Heart left ventricle (tissue), 16 donors: ENCODE measurements around the gene TBC1D1. TPM values are rescaled to one million over a fixed set of nuclear protein-coding genes. Genes with fewer than 3 reads are reported as not detected.

ENCODE experiments used
- ATAC-seq, 4 donors: fragments of 200-7000 bp; cut with Tn5 transposase; one replicate each; pipeline ENCODE4 v1.9.1; 2020 to 2022; ENCODE audit warnings: moderate library complexity in 4 of 4, mild to moderate bottlenecking in 3 of 4, moderate number of reproducible peaks in 1 of 4
- DNase-seq, 5 donors: peaks; one replicate each; pipeline ENCODE4 v3.0.0-alpha.2; 2020
- H3K27ac ChIP-seq, 12 donors: fragments of 200-600 bp; sonication (generic) in 4 of 12; one replicate each; pipeline versions ENCODE4 v1.5.0 to v1.8.0; 2016 to 2022; ENCODE audit warnings: mild to moderate bottlenecking in 2 of 12
- H3K27me3 ChIP-seq, 9 donors: fragments of 200-600 bp; sonication (generic) in 2 of 9; one replicate each; pipeline versions ENCODE4 v1.5.1 to v1.8.0; 2016 to 2022; ENCODE audit warnings: mild to moderate bottlenecking in 3 of 9
- H3K36me3 ChIP-seq, 9 donors: fragments of 200-600 bp; sonication (generic) in 2 of 9; one replicate each; pipeline versions ENCODE4 v1.5.0 to v1.8.0; 2018 to 2022; ENCODE audit warnings: mild to moderate bottlenecking in 2 of 9
- H3K4me1 ChIP-seq, 12 donors: fragments of 200-600 bp; sonication (generic) in 4 of 12; one replicate each; pipeline versions ENCODE4 v1.5.0 to v1.8.0; 2016 to 2022; ENCODE audit warnings: mild to moderate bottlenecking in 3 of 12
- H3K4me3 ChIP-seq, 12 donors: fragments of 200-600 bp; sonication (generic) in 4 of 12; one replicate each; pipeline versions ENCODE4 v1.5.0 to v1.8.0; 2017 to 2022; ENCODE audit warnings: mild to moderate bottlenecking in 9 of 12, moderate library complexity in 4 of 12
- H3K9me3 ChIP-seq, 12 donors: fragments of 200-600 bp; sonication (generic) in 4 of 12; one replicate each; pipeline versions ENCODE4 v1.5.0 to v1.8.0; 2016 to 2022; ENCODE audit warnings: mild to moderate bottlenecking in 1 of 12
- CTCF ChIP-seq, 12 donors: fragments of 200-600 bp; sonication (generic) in 4 of 12; IDR thresholded peaks; one replicate each; pipeline versions ENCODE4 v1.5.0 to v1.8.0; 2018 to 2022; ENCODE audit warnings: antibody characterized with exemption in 12 of 12, mild to moderate bottlenecking in 5 of 12
- POLR2A ChIP-seq, 2 donors: fragments of 450-650 bp; IDR thresholded peaks; one replicate each; pipeline ENCODE4 v1.6.1; 2017; ENCODE audit warnings: antibody characterized with exemption in 2 of 2, mild to moderate bottlenecking in 2 of 2, moderate library complexity in 2 of 2
- WGBS, 4 donors: extraction: QIAGEN DNeasy Blood & Tissue Kit in 2 of 4; methylation state at CpG; one replicate each; pipeline versions ENCODE4 v1.1.5 to v1.1.7; 2013 to 2018; 5-methylcytosine and 5-hydroxymethylcytosine counted together
- intact Hi-C, 10 donors: fragments of 100-400 bp; cut with DNase I; formaldehyde crosslinking; loops; one replicate each; pipeline versions ENCODE4 v1.11.1 to v1.14.2; 2022
- polyA plus RNA-seq, 2 donors: library from polyadenylated mRNA; stranded (reverse); fragments of 200-250 nt; gene quantifications; one replicate each; pipeline ENCODE4 v1.2.3, GENCODE V29; 2013
- total RNA-seq, 9 donors: library from RNA; depleted of rRNA in 2 of 9; stranded (reverse); fragments of >200 nt in 2 of 9; fragmentation: NEBNext Ultra II Directional in 3 of 9; extraction: Animal tissue kit (Norgen Biotek cat#: 25700) in 3 of 9; gene quantifications; one replicate each; pipeline versions ENCODE4 v1.1.0 to v1.2.4, GENCODE V29; 2016 to 2023
- donor health status: ischemic (EF 13 %, LVEDD 7.1; RV severe dilation, severe dysfunction).
- donor health status: healthy with polysubstance abuse.
- donor health status: DM: no; HTN: yes; CAD: no.
- donor health status: DM: no; HTN: no; CAD: no.
- donor health status: ischemic (EF 25% LVEDD 6.9; RV normal size, moderate dysfunction).
- donor health status: ischemic (EF 25% LVEDD 5.7; RV mildly dilated, moderate dysfunction).
- donor health status: healthy.
- donor health status: DM: yes; HTN: yes; CAD: no.
- donor health status: ischemic (EF 35%, LVEDD 5.7; RV mildly dilated, moderate dysfunction).
- donor health status: nonischemic (EF 11% LVEDD 7.7; RV severe dilation, severe dysfunction).
- donor health status: DM: yes; HTN: yes; CAD: no.
- donor health status: PGD.
- donor health status: ischemic (EF 29% LVEDD 5.4; RV normal size, mild dysfunction).
- donor health status: nonischemic (EF 23%, LVEDD 6.1; RV moderate dilation, normal function).

TBC1D1 gene
- total and polyA plus RNA-seq, 11 donors: 81.7 to 269 (median 140) TPM

- 34 to 54% (median 50%) methylated on average over 1 of the region's 1 CpG for WGBS, 4 donors
- intact Hi-C loops: no loop called here
- no peak for DNase-seq
- no peak for TF ChIP-seq CTCF (IDR thresholded peaks at IDR 0.05)
- TF ChIP-seq POLR2A (IDR thresholded peaks at IDR 0.05): no peak
- Histone ChIP-seq H3K4me3 (peak overlapping the region in 7 of 12 donors; percentile 1 to 33 (median 12)), H3K36me3 (no peaks in the 10 kb centered on the region), H3K9me3 (no peaks in the 10 kb centered on the region), H3K27ac (peak overlapping the region; percentile 73 to 90 (median 80)), H3K27me3 (no peaks in the 10 kb centered on the region), H3K4me1 (peaks cover 0 to 46% (median 21%) of the 10 kb centered on the region in 12 donors)
- ATAC-seq: no peak
Measured at GRCh38 chr4:37910091-37910486, 19.2 kb downstream of the TBC1D1 start.

GRCh38 chr4:37914539-37914938, 23.7 kb downstream of the TBC1D1 start:
- H3K4me1 ChIP-seq: peaks cover 0 to 26% (median 6%) of the 10 kb centered on the region in 12 donors
- DNase-seq (no peak), ATAC-seq (no peak)
- H3K36me3 ChIP-seq: peaks cover 0 to 2% (median 0%) of the 10 kb centered on the region in 9 donors
- no peak overlapping the region for H3K4me3 ChIP-seq
- no peaks in the 10 kb centered on the region for H3K27me3 ChIP-seq
- 90 to 92% (median 91%) methylated on average over 3 of the region's 3 CpGs for WGBS, 4 donors
- intact Hi-C loops: no loop called here
- no peak for TF ChIP-seq CTCF (IDR thresholded peaks at IDR 0.05)
- no peak for TF ChIP-seq POLR2A (IDR thresholded peaks at IDR 0.05)
- no peak overlapping the region for H3K27ac ChIP-seq
- H3K9me3 ChIP-seq: no peaks in the 10 kb centered on the region

- Histone ChIP-seq H3K36me3 (peaks cover 0 to 2% (median 0%) of the 10 kb centered on the region in 9 donors), H3K9me3 (no peaks in the 10 kb centered on the region), H3K27ac (no peak overlapping the region), H3K4me1 (peaks cover 0 to 11% (median 0%) of the 10 kb centered on the region in 12 donors), H3K27me3 (no peaks in the 10 kb centered on the region), H3K4me3 (no peak overlapping the region)
- WGBS, 4 donors: 78 to 87% (median 83%) methylated on average over 7 of the region's 7 CpGs
- DNase-seq: peak in 3 of 5 donors; percentile 43 to 57 (median 52)
- TF ChIP-seq CTCF (IDR thresholded peaks at IDR 0.05) (no peak), POLR2A (IDR thresholded peaks at IDR 0.05) (no peak)
- intact Hi-C loops: no loop called here
- ATAC-seq: peak in 1 of 4 donors; percentile 54
Measured at GRCh38 chr4:37917388-37917787, 26.5 kb downstream of the TBC1D1 start.

- ATAC-seq (no peak), DNase-seq (no peak)
- intact Hi-C loops: no loop called here
- H3K27me3 ChIP-seq: no peaks in the 10 kb centered on the region
- 90 to 98% (median 92%) methylated on average over 3 of the region's 3 CpGs for WGBS, 4 donors
- no peaks in the 10 kb centered on the region for H3K9me3 ChIP-seq
- peaks cover 0 to 14% (median 0%) of the 10 kb centered on the region in 12 donors for H3K4me1 ChIP-seq
- no peak for TF ChIP-seq POLR2A (IDR thresholded peaks at IDR 0.05)
- no peak for TF ChIP-seq CTCF (IDR thresholded peaks at IDR 0.05)
- peak overlapping the region in 1 of 12 donors; percentile 14 for H3K27ac ChIP-seq
- no peak overlapping the region for H3K4me3 ChIP-seq
- peaks cover 0 to 2% (median 0%) of the 10 kb centered on the region in 9 donors for H3K36me3 ChIP-seq
Measured at GRCh38 chr4:37918653-37919052, 27.8 kb downstream of the TBC1D1 start.
